ENCODE results near the gene C14orf93. TPM values are rescaled to one million over a fixed set of nuclear protein-coding genes. Genes with fewer than 3 reads are reported as not detected.

C14orf93 gene
- total and polyA plus RNA-seq, 8 donors: 5.0 to 29.1 (median 8.6) TPM; not detected in 1

DNA sequence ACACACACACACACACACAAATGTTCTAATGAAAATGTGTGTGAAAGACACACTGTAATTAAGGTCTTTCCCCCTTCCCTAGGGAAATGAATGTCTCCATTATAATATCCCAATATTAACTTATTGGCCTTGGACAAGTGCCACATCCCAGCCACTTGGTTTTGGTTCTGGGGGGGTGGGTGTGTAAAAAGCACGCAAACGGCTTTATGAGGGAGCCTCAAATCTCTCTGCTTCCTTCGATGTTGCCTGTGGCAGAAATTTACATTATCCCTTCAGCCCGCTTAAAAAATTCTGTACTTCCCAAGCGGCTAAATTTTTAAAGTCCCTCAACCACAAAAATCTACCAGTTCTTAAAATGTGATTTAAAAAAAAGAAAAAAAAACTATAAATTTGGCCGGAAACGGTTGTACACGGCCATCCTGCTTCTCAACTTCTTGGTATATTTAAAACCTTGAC, 432 bp downstream of the C14orf93 start:
- Histone ChIP-seq H3K4me3 (peak overlapping the region; percentile 46 to 67 (median 52)), H3K9me3 (no peaks in the 10 kb centered on the region), H3K4me1 (peaks cover 9 to 36% (median 24%) of the 10 kb centered on the region in 4 donors), H3K27me3 (no peaks in the 10 kb centered on the region), H3K27ac (peak overlapping the region in 4 of 5 donors; percentile 80 to 90 (median 86)), H3K36me3 (no peaks in the 10 kb centered on the region)
- no peak for DNase-seq
- intact Hi-C loops (cut with DNase I; ENCODE audit: low total_unique reads): no loop called here
- WGBS, 5 donors: 15 to 21% (median 18%) methylated on average over 8 of the region's 8 CpGs
- TF ChIP-seq POLR2A (IDR thresholded peaks at IDR 0.05) (no peak), EP300 (IDR thresholded peaks at IDR 0.05) (no peak), POLR2AphosphoS5 (IDR thresholded peaks at IDR 0.05) (no peak)
- TF ChIP-seq, protein P1, sequence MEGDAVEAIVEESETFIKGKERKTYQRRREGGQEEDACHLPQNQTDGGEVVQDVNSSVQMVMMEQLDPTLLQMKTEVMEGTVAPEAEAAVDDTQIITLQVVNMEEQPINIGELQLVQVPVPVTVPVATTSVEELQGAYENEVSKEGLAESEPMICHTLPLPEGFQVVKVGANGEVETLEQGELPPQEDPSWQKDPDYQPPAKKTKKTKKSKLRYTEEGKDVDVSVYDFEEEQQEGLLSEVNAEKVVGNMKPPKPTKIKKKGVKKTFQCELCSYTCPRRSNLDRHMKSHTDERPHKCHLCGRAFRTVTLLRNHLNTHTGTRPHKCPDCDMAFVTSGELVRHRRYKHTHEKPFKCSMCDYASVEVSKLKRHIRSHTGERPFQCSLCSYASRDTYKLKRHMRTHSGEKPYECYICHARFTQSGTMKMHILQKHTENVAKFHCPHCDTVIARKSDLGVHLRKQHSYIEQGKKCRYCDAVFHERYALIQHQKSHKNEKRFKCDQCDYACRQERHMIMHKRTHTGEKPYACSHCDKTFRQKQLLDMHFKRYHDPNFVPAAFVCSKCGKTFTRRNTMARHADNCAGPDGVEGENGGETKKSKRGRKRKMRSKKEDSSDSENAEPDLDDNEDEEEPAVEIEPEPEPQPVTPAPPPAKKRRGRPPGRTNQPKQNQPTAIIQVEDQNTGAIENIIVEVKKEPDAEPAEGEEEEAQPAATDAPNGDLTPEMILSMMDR (IDR thresholded peaks at IDR 0.05): no peak

DNA sequence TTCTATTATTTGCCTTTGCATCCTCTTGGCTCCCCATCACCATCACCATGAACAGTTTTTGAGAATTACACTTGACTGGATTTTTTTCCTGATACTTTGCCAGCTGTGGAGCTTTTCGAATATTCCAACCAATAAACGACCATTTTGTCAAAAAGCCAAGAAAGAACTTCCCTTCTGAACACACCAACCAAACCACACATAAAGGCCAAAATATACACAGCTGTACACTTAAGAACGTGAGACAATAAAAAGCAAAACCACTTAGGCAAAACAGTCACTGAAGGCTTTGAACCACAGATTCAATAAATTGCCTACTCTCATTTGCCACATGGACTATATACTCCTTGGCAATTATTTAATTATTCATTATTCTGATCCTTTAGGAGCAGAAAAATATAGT, 1.1 kb downstream of the C14orf93 start:
- Histone ChIP-seq H3K4me1 (peaks cover 9 to 36% (median 24%) of the 10 kb centered on the region in 4 donors), H3K36me3 (no peaks in the 10 kb centered on the region), H3K27me3 (no peaks in the 10 kb centered on the region), H3K27ac (no peak overlapping the region), H3K9me3 (no peaks in the 10 kb centered on the region), H3K4me3 (no peak overlapping the region)
- TF ChIP-seq EP300 (IDR thresholded peaks at IDR 0.05) (no peak), POLR2A (IDR thresholded peaks at IDR 0.05) (no peak), POLR2AphosphoS5 (IDR thresholded peaks at IDR 0.05) (no peak)
- TF ChIP-seq, protein P1 (IDR thresholded peaks at IDR 0.05): no peak
- no peak for DNase-seq
- WGBS, 5 donors: 16 to 29% (median 23%) methylated on average over 3 of the region's 3 CpGs
- intact Hi-C loops (cut with DNase I; ENCODE audit: low total_unique reads): no loop called here

DNA sequence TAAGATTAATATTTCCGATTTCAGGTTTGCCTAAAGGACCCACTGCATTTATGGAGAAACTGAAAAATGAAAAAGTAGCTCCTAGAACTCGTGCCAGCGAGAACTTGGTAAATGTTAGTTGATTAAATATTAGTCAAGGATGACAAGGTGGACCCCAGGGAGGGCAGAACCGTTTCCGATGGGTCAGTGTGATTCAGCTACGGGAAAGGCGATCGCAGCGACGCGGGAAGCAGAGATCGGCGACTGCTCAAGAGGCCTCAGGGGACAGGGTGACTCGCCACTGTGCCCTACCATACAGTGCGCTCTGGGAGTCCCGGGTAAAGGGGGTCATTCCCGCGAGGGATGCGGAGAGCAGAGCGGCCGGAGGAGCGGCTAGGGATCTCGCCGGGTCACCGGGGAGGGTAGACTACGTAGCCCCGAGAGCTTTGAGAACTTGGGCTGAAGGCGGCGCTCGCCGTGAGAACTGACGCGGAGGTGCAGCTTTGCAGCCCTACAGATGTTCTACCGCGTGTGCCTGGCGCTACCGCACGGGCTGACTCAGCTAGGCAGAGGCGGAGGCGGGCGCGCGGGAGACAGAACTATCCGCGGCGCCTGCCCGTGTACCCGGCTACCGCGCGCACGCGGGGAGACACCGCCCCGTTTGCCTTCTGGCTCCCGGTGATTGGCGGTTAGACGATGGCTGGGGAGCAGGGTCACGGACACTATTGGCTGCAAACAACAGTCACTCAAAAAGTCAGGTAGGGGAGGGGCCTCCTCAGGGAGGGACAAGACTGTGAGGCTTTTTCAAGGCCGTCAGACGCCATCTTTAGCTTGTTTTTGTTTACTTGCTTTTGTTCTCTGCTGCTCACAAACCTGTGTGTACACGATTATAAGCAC, 3.2 kb downstream of the C14orf93 start:
- no peaks in the 10 kb centered on the region for H3K36me3 ChIP-seq
- peak overlapping the region; percentile 91 to 95 (median 92) for H3K27ac ChIP-seq
- 0 to 1% (median 0%) methylated on average over 32 to 62 of the region's 62 CpGs for WGBS, 5 donors
- peak; percentile 98 to 99 for DNase-seq
- intact Hi-C loops (cut with DNase I; ENCODE audit: low total_unique reads): no loop called here
- no peaks in the 10 kb centered on the region for H3K9me3 ChIP-seq
- H3K27me3 ChIP-seq: no peaks in the 10 kb centered on the region
- peaks cover 9 to 36% (median 24%) of the 10 kb centered on the region in 4 donors for H3K4me1 ChIP-seq
- no peak for TF ChIP-seq EP300 (IDR thresholded peaks at IDR 0.05)
- peak in 2 of 4 donors; percentile 27 to 55 for TF ChIP-seq POLR2A (IDR thresholded peaks at IDR 0.05)
- peak; percentile 79 to 95 (median 86) for TF ChIP-seq POLR2AphosphoS5 (IDR thresholded peaks at IDR 0.05)
- peak overlapping the region; percentile 52 to 66 (median 54) for H3K4me3 ChIP-seq

DNA sequence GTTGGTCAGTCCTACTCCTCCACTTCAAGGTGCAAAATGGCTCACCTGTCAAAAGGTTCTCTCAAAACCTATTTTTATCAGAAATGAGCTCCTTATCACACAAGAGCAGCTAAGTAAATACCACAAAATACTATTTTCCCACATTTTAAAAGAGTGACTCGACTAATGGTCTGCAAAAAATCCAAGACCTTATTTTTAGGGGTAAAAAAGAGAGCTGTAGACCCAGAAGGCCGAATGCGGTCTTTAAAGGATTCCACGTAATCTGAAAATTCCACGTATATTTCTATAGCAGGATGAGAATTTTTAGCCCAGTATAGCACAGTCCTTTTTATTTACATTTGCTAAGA, 3.8 kb downstream of the C14orf93 start:
- DNase-seq: no peak
- H3K4me1 ChIP-seq: peaks cover 9 to 36% (median 24%) of the 10 kb centered on the region in 4 donors

More for the DNA sequence above, 3.8 kb downstream of the C14orf93 start:
- WGBS, 5 donors: 28 to 38% (median 32%) methylated on average over 5 of the region's 5 CpGs
- H3K27me3 ChIP-seq: no peaks in the 10 kb centered on the region
- no peaks in the 10 kb centered on the region for H3K36me3 ChIP-seq
- H3K9me3 ChIP-seq: no peaks in the 10 kb centered on the region
- intact Hi-C loops (cut with DNase I; ENCODE audit: low total_unique reads): no loop called here
- TF ChIP-seq, protein P1 (IDR thresholded peaks at IDR 0.05): no peak
- TF ChIP-seq POLR2A (IDR thresholded peaks at IDR 0.05) (no peak), EP300 (IDR thresholded peaks at IDR 0.05) (no peak), POLR2AphosphoS5 (IDR thresholded peaks at IDR 0.05) (no peak)
- peak overlapping the region in 4 of 5 donors; percentile 92 to 95 (median 93) for H3K27ac ChIP-seq
- peak overlapping the region; percentile 52 to 66 (median 54) for H3K4me3 ChIP-seq
